HG03558 (cell line): ENCODE results near the gene DAAM1.

Source experiments
- ATAC-seq: cut with Tn5 transposase; IDR thresholded peaks from one replicate; pipeline ENCODE4 v1.9.1; 2021; ENCODE audit warnings: moderate number of reproducible peaks; ENCODE audit not compliant: unreplicated experiment; ENCODE audit errors: extremely low read depth

DAAM1 gene

DNA sequence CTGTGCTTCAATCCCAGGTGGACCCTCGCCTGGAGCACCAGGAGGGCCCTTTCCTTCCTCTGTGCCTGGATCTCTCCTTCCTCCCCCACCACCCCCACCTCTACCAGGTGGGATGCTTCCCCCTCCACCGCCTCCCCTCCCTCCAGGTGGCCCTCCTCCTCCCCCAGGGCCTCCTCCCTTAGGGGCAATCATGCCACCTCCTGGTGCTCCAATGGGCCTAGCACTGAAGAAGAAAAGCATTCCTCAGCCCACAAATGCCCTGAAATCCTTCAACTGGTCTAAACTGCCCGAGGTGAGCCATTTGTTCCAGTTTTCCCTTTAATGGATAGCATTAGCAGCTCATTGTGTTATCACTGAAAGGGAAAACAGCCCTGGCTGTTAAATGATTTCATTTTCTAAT, 142.8 kb downstream of the DAAM1 start:
- ATAC-seq, result no peak

GRCh38 chr14:59332727-59333126, 144.3 kb downstream of the DAAM1 start:
- no peak for ATAC-seq

DNA sequence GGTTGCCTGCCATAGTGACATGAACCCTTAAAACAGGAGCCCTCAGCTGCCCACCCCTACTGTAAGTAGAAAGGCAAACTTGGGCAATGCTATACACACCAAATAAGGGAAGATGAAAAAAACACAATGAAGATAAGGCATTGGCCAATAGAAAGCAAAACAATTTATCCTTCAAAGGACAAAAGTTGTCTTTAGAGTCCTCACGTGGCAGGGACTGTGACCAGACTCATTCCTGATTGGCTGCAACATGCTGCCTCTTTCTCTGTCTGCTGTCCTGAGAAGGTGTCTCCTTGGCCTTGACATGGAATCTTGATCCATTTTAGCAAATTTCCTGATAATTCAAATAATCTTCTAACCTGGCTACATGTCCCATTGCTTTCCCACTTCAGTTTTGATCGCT, 144.8 kb downstream of the DAAM1 start:
- ATAC-seq, result no peak

- ATAC-seq, result no peak
These were observed 145.2 kb downstream of the DAAM1 start for GRCh38 chr14:59333668-59334067.

- ATAC-seq, result no peak
These were observed 145.8 kb downstream of the DAAM1 start for GRCh38 chr14:59334253-59334652.

DNA sequence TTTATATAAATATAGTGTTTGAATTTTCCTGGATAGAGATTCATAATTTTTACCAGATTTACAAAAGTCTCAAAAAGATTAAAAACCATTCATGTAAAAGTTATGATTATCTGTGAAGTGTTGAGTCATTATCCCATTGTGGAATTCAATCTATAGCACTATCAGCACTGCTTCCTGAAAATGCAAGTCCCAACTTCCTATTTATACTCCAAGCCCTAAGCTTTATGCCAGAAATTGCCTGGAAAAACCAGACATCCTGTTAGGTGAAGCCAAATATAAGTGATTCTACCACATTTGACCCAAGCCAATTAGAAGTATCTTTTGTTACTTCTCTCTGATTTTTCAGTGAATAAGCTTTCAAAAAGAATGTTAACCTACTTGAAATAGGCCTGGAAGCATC, 147.6 kb downstream of the DAAM1 start:
- no peak for ATAC-seq

GRCh38 chr14:59336706-59337105, 148.2 kb downstream of the DAAM1 start:
- no peak for ATAC-seq

DNA sequence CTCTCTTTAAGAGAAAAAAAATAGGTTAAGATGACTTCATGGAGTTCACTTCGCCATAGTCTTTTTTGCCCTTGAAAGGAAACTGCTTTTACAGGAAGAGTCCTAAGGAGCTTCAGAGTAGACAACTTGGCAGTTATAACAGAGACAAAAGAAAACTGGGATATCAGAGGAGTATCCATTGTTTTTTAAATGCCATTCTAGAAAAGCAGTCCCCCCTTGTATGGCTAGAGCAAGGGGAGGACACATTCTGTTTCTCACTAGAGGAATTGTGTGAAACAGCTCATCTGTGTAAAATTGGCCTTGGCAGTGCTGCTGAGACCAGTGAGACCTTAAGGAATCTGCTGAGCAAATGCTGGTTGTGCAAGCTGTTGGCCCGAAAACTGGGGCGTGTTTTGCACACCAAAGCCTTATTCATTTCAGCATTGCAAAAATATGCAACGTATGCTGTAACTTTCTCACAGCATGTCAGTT, 148.7 kb downstream of the DAAM1 start:
- ATAC-seq, result no peak

- ATAC-seq, result no peak
These were observed 150.3 kb downstream of the DAAM1 start for GRCh38 chr14:59338761-59339160.

GRCh38 chr14:59339524-59340330, 151.3 kb downstream of the DAAM1 start:
- ATAC-seq, result no peak

- ATAC-seq, result no peak
These were observed 153.5 kb downstream of the DAAM1 start for GRCh38 chr14:59341858-59342477.

DNA sequence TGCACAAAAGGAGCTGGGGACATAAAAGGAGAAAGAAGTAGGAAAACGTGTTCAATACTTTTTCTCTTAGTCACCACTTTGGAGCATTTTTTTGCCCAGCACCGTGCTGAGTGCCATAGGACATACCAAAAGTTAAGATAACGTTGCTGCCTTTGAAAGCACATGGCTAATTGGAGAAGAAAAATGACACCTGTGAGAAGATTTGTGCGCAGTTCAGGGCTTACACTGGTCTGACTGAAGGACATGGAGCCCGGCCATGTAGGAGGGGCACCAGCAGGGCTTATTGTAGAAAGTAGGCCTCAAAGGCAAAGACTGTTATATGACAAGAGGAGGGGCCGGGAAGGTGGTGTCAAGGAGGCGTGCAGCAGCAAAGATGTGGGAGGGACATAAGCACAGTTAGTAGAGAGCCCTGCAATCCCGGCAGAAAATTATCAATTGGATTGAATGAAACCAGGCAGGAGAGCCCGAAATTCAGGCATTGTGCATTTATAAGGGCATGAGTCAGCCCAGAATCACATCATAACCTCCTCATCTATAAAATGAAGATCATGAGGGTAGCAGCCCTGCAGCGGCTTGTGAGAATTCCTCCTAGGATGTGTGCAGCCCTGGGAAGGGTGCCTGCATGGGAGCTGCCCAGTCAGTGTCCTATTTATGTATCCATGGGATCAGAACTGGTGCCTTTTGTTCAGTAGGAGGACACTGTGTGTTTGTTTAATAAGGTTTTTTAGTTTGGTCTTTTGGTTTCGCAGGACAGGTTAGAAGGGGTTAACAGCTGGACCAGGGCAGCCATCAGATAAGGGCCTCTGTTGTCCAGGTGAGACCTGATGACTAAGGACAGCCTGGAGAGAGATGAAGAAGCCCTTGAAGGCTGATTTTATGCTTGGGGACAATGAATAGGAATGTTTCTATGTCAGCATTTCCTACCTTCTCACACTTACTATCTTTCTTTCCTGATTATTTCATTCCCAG, 154.3 kb downstream of the DAAM1 start:
- no peak for ATAC-seq

- no peak for ATAC-seq
These were observed 155.1 kb downstream of the DAAM1 start for GRCh38 chr14:59343585-59343984.

DNA sequence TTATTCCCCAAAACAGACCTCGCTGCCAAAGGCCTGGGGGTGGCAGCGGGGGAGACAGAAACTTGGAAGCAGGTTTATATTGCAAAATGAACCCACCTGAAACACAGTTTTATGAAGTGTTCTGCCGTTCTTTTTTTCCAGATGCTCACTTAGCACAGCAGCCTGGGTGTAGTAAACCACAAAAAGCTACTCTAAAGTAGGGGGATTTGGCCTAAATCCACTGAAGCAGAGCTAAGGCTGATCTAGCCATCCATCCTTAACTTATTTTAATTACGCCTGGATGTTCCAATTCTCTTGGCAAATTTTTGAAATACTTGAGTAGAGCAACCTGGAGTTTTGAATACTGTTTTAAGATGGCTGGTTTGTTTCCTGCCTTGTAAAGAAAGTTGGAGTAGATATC, 155.5 kb downstream of the DAAM1 start:
- no peak for ATAC-seq

DNA sequence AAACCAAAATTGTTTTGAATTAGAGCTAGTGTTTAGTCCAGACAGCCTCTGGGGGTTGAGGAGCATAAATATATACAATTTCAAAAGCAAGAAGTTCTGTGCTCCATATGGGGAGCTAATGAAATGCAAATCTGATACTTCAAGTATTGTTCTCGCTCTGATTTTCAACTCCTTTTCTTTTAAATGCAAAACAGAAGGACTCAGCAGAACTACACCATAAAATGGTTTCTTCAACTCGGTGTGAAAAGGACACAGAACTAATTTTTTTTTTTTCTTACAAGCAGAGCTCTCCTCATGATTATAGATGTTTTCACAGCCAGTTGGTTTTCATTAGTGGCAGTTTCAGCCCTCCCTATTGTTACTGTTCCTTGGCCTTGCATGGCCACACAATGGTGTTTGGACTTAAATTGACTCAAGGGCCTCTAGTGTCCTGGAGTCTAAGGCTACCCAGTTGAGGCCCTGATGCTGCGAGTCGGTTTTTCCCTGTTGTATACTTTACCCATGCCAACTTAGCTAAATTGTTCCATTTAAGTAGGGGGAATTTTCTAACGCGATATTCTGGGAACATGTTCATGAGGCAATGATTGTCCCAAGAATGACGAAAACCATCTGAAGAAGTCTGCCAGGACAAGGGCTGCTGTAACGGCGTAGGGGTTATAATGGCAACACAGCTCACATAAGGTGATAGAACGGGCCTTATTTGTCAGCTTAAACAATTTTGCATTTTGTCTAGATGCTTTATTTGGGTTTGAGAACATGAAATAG, 156.4 kb downstream of the DAAM1 start:
- no peak for ATAC-seq

DNA sequence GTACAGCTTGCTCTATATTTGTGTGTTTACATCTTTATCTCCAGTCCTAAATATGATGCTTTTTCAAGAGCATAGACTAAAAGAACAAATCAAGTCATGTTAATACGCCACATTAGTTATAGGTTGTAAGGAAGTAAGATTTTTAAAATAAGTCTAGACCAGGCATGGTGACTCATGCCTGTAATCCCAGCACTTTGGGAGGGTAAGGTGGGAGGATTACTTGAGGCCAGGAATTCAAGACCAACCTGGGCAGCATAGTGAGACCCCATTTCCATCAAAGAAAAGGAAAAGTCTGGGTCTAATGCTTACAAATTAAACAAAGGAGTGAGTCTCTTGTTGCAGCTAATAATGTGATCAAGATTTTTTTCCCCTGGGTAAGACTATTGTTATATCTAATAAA, 157.9 kb downstream of the DAAM1 start:
- no peak for ATAC-seq

DNA sequence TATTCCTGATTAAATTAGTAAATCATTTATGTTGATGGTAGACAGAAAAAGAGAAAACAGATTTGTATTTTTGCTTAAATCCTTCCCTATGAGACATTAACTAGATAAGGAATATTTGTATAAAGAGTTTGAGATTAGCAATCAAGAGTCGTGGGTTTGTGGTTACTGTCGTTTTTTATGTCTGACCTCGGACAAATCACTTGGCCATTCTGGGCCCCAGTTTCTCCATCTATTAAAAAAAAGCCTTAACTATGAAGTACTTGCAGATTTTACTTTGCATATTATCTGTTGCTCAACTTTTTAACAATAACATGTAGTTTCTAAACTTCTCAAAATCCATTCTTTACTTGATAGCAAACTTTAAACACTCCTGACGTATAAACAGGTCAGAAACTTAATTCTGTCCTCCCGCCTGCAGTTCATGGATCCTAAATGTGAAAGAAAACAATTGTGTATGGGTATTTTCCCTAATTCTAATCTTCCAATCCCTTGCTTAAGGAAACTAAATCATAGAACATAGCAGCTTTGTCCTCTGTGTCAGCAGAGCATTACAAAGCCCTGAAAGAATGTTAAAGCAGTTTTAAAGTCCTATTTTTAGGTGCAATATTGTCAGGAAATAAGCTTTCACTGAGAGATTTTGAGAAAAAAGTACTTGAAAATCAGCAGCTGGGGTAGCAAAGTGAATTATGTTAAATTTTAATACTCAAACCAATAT, 158.5 kb downstream of the DAAM1 start:
- no peak for ATAC-seq

DNA sequence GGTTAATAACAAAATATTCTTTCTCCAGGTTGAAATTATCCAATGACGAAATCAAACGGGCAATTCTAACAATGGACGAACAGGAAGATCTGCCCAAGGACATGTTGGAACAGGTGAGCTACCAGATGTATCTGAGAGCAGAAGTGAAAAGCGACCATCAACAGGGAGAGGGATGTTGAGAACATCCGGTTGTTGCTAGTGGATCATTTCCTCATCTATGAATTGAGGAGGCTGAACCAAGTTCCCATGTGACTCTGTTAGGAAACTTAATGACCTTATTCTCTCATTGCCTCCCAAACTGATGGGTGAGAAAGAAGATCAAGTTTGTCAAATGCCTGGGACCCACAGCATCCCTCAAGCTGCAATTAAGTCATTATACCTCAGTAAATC, 159.0 kb downstream of the DAAM1 start:
- no peak for ATAC-seq

GRCh38 chr14:59347915-59348314, 159.4 kb downstream of the DAAM1 start:
- no peak for ATAC-seq
